ENCODE results near the gene HBM. TPM values are rescaled to one million over a fixed set of nuclear protein-coding genes. Genes with fewer than 3 reads are reported as not detected.

The HBM gene
- total RNA-seq, 1 experiment from 2014 or later, result not detected

GRCh38 chr16:181565-182021 is 15.8 kb downstream of the HBM start:
- ChIA-PET POLR2A (ENCODE audit: unreplicated experiment) (interaction anchor here (0.7 kb wide), 1 partner anchor 61 kb away, joined by 7 read pairs; no protein-coding TSS in a partner anchor), CTCF (interaction anchor here (1.0 kb wide), 1 partner anchor 25 kb away, joined by 3 read pairs; no protein-coding TSS in a partner anchor)
- no peaks in the 10 kb centered on the region for H3K4me1 ChIP-seq (replicated peaks; ENCODE audit: insufficient read depth)
- peaks cover 3% of the 10 kb centered on the region; the same call in 1 of the 2 replicates for H4K20me1 ChIP-seq (ENCODE audit: insufficient read depth)
- H3K36me3 ChIP-seq (ENCODE audit: low read depth), result no peaks in the 10 kb centered on the region
- TF ChIP-seq EZH2 (IDR thresholded peaks at IDR 0.05; ENCODE audit: low read depth), result no peak
- peak; percentile 93 for TF ChIP-seq CTCF (conservative IDR thresholded peaks at IDR 0.05)
- peak overlapping the region; percentile 63 for H3K4me2 ChIP-seq
- H3K9me2 ChIP-seq (ENCODE audit: insufficient read depth), result no peaks in the 10 kb centered on the region
- no peak overlapping the region for H3K27ac ChIP-seq
- H3K9me3 ChIP-seq (ENCODE audit: insufficient read depth, low read depth), result no peaks in the 10 kb centered on the region
- no peak overlapping the region for H3K4me3 ChIP-seq
- 0 out of 2 replicates have a peak, but pooled peaks cover 4% of the 10 kb centered on the region for H3K27me3 ChIP-seq (ENCODE audit: insufficient read depth, low read depth)
- peaks cover 21% of the 10 kb centered on the region; the same call in 1 of the 2 replicates for H3F3A ChIP-seq (ENCODE audit: insufficient read depth, low read depth)
- no peaks in the 10 kb centered on the region for H3K79me2 ChIP-seq (ENCODE audit: low read depth)
- no peak for DNase-seq
- intact Hi-C loops (cut with micrococcal nuclease; ENCODE audit: unreplicated experiment), result loop anchor here (1.0 kb wide), 1 partner anchor 74 kb away; no protein-coding TSS in a partner anchor
- no TSS peak for BruUV-seq (replicated peaks)
- H2AFZ ChIP-seq, result no peak overlapping the region

- no peak for DNase-seq
- POLR2A ChIA-PET (ENCODE audit: unreplicated experiment), result no interaction called here
- Histone ChIP-seq H3K79me2 (ENCODE audit: low read depth) (no peaks in the 10 kb centered on the region), H3K27me3 (ENCODE audit: insufficient read depth, low read depth) (no peaks in the 10 kb centered on the region), H3K4me1 (replicated peaks; ENCODE audit: insufficient read depth) (no peaks in the 10 kb centered on the region), H4K20me1 (ENCODE audit: insufficient read depth) (peaks cover 3% of the 10 kb centered on the region; the same call in 1 of the 2 replicates), H2AFZ (no peak overlapping the region), H3K4me3 (no peak overlapping the region), H3K4me2 (no peak overlapping the region), H3K9me2 (ENCODE audit: insufficient read depth) (no peaks in the 10 kb centered on the region), H3F3A (ENCODE audit: insufficient read depth, low read depth) (peaks cover 18% of the 10 kb centered on the region; the same call in 1 of the 2 replicates), H3K36me3 (ENCODE audit: low read depth) (no peaks in the 10 kb centered on the region), H3K9me3 (ENCODE audit: insufficient read depth, low read depth) (no peaks in the 10 kb centered on the region), H3K27ac (no peak overlapping the region)
- no peak for TF ChIP-seq EZH2 (IDR thresholded peaks at IDR 0.05; ENCODE audit: low read depth)
- TF ChIP-seq CTCF (conservative IDR thresholded peaks at IDR 0.05), result no peak
- intact Hi-C loops (cut with micrococcal nuclease; ENCODE audit: unreplicated experiment), result no loop called here
- CTCF ChIA-PET, result interaction anchor here (0.6 to 0.7 kb wide), 2 partner anchors 72 to 76 kb away, joined by 3 to 6 read pairs; no protein-coding TSS in a partner anchor
- BruUV-seq (replicated peaks), result no TSS peak
Observed at GRCh38 chr16:183005-183404, 17.2 kb downstream of the HBM start.

- no peak for DNase-seq
- CTCF ChIA-PET, result interaction anchor here (0.6 kb wide), 1 partner anchor 296 kb away, joined by 3 read pairs; no protein-coding TSS in a partner anchor
- H3K79me2 ChIP-seq (ENCODE audit: low read depth), result no peaks in the 10 kb centered on the region
- no peaks in the 10 kb centered on the region for H3K36me3 ChIP-seq (ENCODE audit: low read depth)
- H3K9me3 ChIP-seq (ENCODE audit: insufficient read depth, low read depth), result no peaks in the 10 kb centered on the region
- no peak overlapping the region for H3K27ac ChIP-seq
- intact Hi-C loops (cut with micrococcal nuclease; ENCODE audit: unreplicated experiment), result no loop called here
- H3K9me2 ChIP-seq (ENCODE audit: insufficient read depth), result no peaks in the 10 kb centered on the region
- POLR2A ChIA-PET (ENCODE audit: unreplicated experiment), result interaction anchor here (0.6 kb wide), 1 partner anchor 1979 kb away, joined by 5 read pairs; no protein-coding TSS in a partner anchor
- H3K4me3 ChIP-seq, result no peak overlapping the region
- peaks cover 12% of the 10 kb centered on the region; the same call in 1 of the 2 replicates for H3F3A ChIP-seq (ENCODE audit: insufficient read depth, low read depth)
- no peak overlapping the region for H3K4me2 ChIP-seq
- no peaks in the 10 kb centered on the region; the same call in 1 of the 2 replicates for H4K20me1 ChIP-seq (ENCODE audit: insufficient read depth)
- TF ChIP-seq CTCF (conservative IDR thresholded peaks at IDR 0.05) (no peak), EZH2 (IDR thresholded peaks at IDR 0.05; ENCODE audit: low read depth) (no peak)
- no peaks in the 10 kb centered on the region for H3K4me1 ChIP-seq (replicated peaks; ENCODE audit: insufficient read depth)
- BruUV-seq (replicated peaks), result no TSS peak
- no peak overlapping the region for H2AFZ ChIP-seq
- no peaks in the 10 kb centered on the region for H3K27me3 ChIP-seq (ENCODE audit: insufficient read depth, low read depth)
Observed at GRCh38 chr16:185213-185612, 19.4 kb downstream of the HBM start.

Measured in PC-9 (cell line).